Gastrocnemius medialis (tissue), 4 donors: Measurements from ENCODE around the gene NEIL1. TPM values are rescaled to one million over a fixed set of nuclear protein-coding genes. Genes with fewer than 3 reads are reported as not detected.

Source experiments
- ATAC-seq, 2 donors: fragments of 150-250 bp; one replicate each; pipeline ENCODE4 v1.9.1; 2016
- DNase-seq, 2 donors: peaks; one replicate each; pipeline ENCODE4 v3.0.0-alpha.2; 2019
- H3K27ac ChIP-seq, 4 donors: fragments of 200-600 bp; sonication (generic); 1 replicate in 1 of 4; 2 replicates in 3 of 4; pipeline ENCODE4 v1.5.1; 2016 to 2018; ENCODE audit warnings: mild to moderate bottlenecking in 2 of 4, moderate library complexity in 1 of 4
- H3K27me3 ChIP-seq, 3 donors: fragments of 200-600 bp; sonication (generic) in 2 of 3; 1 replicate in 1 of 3; 2 replicates in 2 of 3; pipeline versions ENCODE4 v1.5.1 to v1.6.0; 2016 to 2019; ENCODE audit warnings: mild to moderate bottlenecking in 1 of 3, moderate library complexity in 1 of 3
- H3K36me3 ChIP-seq, 2 donors: fragments of 200-600 bp; sonication (generic) in 1 of 2; one replicate each; pipeline ENCODE4 v1.5.1; 2017 to 2018
- H3K4me1 ChIP-seq, 2 donors: fragments of 200-600 bp; sonication (generic) in 1 of 2; one replicate each; pipeline ENCODE4 v1.5.1; 2016 to 2017; ENCODE audit warnings: mild to moderate bottlenecking in 2 of 2
- H3K4me3 ChIP-seq, 4 donors: fragments of 200-600 bp; sonication (generic) in 3 of 4; 1 replicate in 1 of 4; 2 replicates in 3 of 4; pipeline ENCODE4 v1.5.1; 2016 to 2019; ENCODE audit warnings: mild to moderate bottlenecking in 2 of 4
- H3K9me3 ChIP-seq, 3 donors: fragments of 200-600 bp; sonication (generic) in 2 of 3; 1 replicate in 1 of 3; 2 replicates in 2 of 3; pipeline ENCODE4 v1.5.1; 2016 to 2019
- CTCF ChIP-seq, 5 experiments: fragments of 450-650 bp in 3 of 5; fragments of 200-600 bp in 2 of 5; sonication (generic) in 2 of 5; IDR thresholded peaks in 4 of 5; conservative IDR thresholded peaks in 1 of 5; 1 replicate in 4 of 5; 2 replicates in 1 of 5; pipeline ENCODE4 v1.5.1; 2016 to 2019; ENCODE audit warnings: antibody characterized with exemption in 5 of 5, mild to moderate bottlenecking in 3 of 5, moderate library complexity in 3 of 5
- POLR2A ChIP-seq, 2 donors: fragments of 450-650 bp; IDR thresholded peaks; one replicate each; pipeline ENCODE4 v1.6.1; 2017; ENCODE audit warnings: antibody characterized with exemption in 2 of 2, mild to moderate bottlenecking in 2 of 2, moderate library complexity in 2 of 2
- in situ Hi-C, 4 donors: fragments of 200-750 bp; cut with MboI; loops; one replicate each; pipeline versions ENCODE4 v1.15.0 to v1.8.0; 2017; ENCODE audit warnings: low sequenced_read_pairs in 4 of 4
- intact Hi-C: fragments of 100-400 bp; cut with DNase I; formaldehyde crosslinking; loops from one replicate; pipeline ENCODE4 v1.15.1; 2023; ENCODE audit warnings: low total_unique reads
- total RNA-seq, 4 donors: library from RNA; depleted of rRNA; stranded (reverse); fragments of >200 nt; gene quantifications; one replicate each; pipeline versions ENCODE4 v1.1.0 to v1.2.3, GENCODE V29; 2016

Gene NEIL1
- total RNA-seq, 4 donors from 2014 or later, result 3.9 to 11.1 (median 5.1) TPM

DNA sequence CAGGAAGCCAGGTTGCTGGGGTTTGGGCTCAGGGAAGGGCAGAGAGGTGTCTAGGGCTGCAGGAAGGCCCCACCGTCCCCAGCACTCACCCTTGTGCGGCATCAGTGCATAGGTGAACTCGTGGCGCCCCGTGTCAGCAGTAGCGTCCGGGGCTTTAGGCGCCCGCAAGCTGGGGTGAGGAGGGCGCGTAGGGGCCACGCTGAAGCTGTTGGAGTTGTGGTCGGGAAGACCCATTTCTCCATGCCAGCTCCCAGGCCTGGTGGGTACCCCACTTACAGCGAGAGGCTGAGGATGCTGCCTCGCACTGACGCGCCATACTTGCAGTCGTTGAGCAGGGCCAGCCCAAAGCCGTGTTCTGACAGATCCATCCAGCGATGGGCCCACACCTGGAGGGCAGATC, 9.7 kb downstream of the NEIL1 start:
- Histone ChIP-seq H3K36me3 (peaks cover 0 to 75% of the 10 kb centered on the region in 2 donors), H3K4me3 (no peak overlapping the region), H3K27ac (no peak overlapping the region), H3K4me1 (no peaks in the 10 kb centered on the region), H3K27me3 (no peaks in the 10 kb centered on the region), H3K9me3 (no peaks in the 10 kb centered on the region)
- TF ChIP-seq POLR2A (IDR thresholded peaks at IDR 0.05) (no peak), CTCF (IDR thresholded peaks at IDR 0.05 in 4 of 5, conservative IDR thresholded peaks at IDR 0.05 in 1 of 5) (no peak)
- in situ Hi-C loops (loop anchor here in 2 of 4 donors (25.0 kb wide), 1 partner anchor 281 kb away; the partner anchor contains the start of genes IMP3 (in 2 of the 2), SNUPN (in 2 of the 2) and SNX33 (in 2 of the 2)), intact Hi-C loops (no loop called here)
- DNase-seq (no peak), ATAC-seq (no peak)

DNA sequence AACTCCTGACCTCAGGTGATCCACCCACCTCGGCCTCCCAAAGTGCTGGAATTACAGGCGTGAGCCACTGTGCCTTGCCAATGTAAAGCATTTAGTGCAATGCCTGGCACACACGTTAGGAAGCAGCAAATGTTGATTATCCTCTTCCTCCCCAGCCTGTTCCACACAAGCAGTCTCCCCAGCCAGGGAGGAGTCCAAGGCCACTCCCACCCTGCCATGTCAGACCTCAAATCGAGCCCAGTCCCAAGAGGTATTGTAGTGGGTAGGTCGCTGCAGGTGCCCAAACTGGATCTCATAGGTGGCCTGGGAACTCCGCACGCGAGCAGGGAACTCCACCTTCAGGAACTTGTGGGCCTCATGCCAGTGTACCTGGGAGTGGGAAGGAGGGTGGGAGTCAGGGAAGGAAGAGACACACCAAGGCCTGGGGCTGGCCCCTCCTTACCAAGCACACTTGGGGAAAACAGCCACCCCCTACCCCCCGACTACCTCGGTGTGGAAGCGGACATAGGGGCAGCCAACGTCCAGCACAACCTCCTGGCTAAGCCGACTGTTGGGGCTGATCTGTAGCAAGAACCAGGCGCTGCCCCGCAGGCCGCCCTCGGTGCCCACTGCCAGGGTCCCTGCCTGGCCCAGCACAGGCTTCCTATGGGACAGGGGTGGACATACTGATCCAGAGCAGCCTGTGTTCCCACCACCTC, 11.3 kb downstream of the NEIL1 start:
- no peaks in the 10 kb centered on the region for H3K4me1 ChIP-seq
- in situ Hi-C loops (loop anchor here in 2 of 4 donors (25.0 kb wide), 1 partner anchor 279 kb away; the partner anchor contains the start of genes IMP3 (in 2 of the 2), SNUPN (in 2 of the 2) and SNX33 (in 2 of the 2)), intact Hi-C loops (no loop called here)
- no peaks in the 10 kb centered on the region for H3K27me3 ChIP-seq
- no peak overlapping the region for H3K4me3 ChIP-seq
- no peaks in the 10 kb centered on the region for H3K9me3 ChIP-seq
- H3K27ac ChIP-seq, result no peak overlapping the region
- H3K36me3 ChIP-seq, result peaks cover 0 to 91% of the 10 kb centered on the region in 2 donors
- DNase-seq (no peak), ATAC-seq (no peak)
- no peak for TF ChIP-seq CTCF (IDR thresholded peaks at IDR 0.05 in 4 of 5, conservative IDR thresholded peaks at IDR 0.05 in 1 of 5)
- no peak for TF ChIP-seq POLR2A (IDR thresholded peaks at IDR 0.05)

GRCh38 chr15:75358771-75359536, 12.1 kb downstream of the NEIL1 start:
- intact Hi-C loops, result no loop called here
- no peaks in the 10 kb centered on the region for H3K9me3 ChIP-seq
- TF ChIP-seq POLR2A (IDR thresholded peaks at IDR 0.05), result no peak
- TF ChIP-seq CTCF (IDR thresholded peaks at IDR 0.05 in 4 of 5, conservative IDR thresholded peaks at IDR 0.05 in 1 of 5), result no peak
- no peaks in the 10 kb centered on the region for H3K27me3 ChIP-seq
- no peak overlapping the region for H3K27ac ChIP-seq
- no peak overlapping the region for H3K4me3 ChIP-seq
- ATAC-seq (no peak), DNase-seq (no peak)
- in situ Hi-C loops, result loop anchor here in 2 of 4 donors (25.0 kb wide), 1 partner anchor 278 kb away; the partner anchor contains the start of genes IMP3 (in 2 of the 2), SNUPN (in 2 of the 2) and SNX33 (in 2 of the 2)
- H3K4me1 ChIP-seq, result no peaks in the 10 kb centered on the region
- peaks cover 0 to 99% of the 10 kb centered on the region in 2 donors for H3K36me3 ChIP-seq

DNA sequence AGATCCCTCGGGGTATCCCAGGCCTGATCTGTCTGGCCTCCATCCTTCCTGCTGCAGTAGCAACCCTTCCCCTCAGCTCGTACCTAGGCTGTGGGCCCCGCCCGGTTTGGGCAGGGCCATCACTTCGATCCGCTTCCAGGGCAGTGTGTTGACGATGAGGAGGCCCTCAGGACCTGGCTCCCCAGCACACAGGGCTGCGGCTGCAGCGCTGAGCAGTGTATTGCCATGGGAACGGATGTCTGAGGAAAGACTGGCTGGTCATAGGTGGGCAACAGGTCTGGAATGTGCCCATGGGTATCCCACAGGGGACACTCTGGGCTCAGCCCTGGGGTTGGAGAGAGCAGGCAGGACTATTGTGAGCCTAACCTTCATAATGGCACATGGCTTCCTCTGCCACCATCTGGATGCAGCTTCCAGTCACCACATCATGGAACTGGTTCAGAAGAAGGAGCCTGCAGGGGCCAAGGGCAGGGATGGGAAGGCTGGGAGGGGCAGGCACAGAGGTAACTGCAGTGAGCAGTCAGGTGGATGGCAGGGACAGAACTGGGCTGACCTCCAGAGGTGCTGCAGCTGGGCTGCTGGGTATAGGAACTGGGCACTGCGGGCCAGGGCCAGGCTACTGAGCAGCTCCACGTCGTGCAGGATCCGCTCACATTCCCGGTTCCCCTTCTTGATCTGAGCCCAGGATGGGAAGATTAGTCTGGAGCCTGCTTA, 12.9 kb downstream of the NEIL1 start:
- in situ Hi-C loops (loop anchor here in 2 of 4 donors (25.0 kb wide), 1 partner anchor 278 kb away; the partner anchor contains the start of genes IMP3 (in 2 of the 2), SNUPN (in 2 of the 2) and SNX33 (in 2 of the 2)), intact Hi-C loops (no loop called here)
- no peaks in the 10 kb centered on the region for H3K9me3 ChIP-seq
- no peak for TF ChIP-seq POLR2A (IDR thresholded peaks at IDR 0.05)
- DNase-seq (no peak), ATAC-seq (no peak)
- H3K4me1 ChIP-seq, result no peaks in the 10 kb centered on the region
- H3K27me3 ChIP-seq, result no peaks in the 10 kb centered on the region
- no peak overlapping the region for H3K4me3 ChIP-seq
- H3K27ac ChIP-seq, result no peak overlapping the region
- H3K36me3 ChIP-seq, result peaks cover 0 to 100% of the 10 kb centered on the region in 2 donors
